A673 (cell line): ENCODE data around the gene FRMD5. TPM values are rescaled to one million over a fixed set of nuclear protein-coding genes. Genes with fewer than 3 reads are reported as not detected.

Experiments
- BruUV-seq: library from RNA; stranded (reverse); fragments of 400-500 nt; replicated peaks from 2 replicates; lab custom pipeline; 2021; lab: Mats Ljungman, UMichigan
- CTCF ChIA-PET: fragments of 300-600 bp; sonication (Branson Sonifier 250); formaldehyde crosslinking; loops from one replicate; lab custom pipeline; 2022; ENCODE audit warnings: antibody characterized with exemption; lab: Charles Lee
- POLR2A ChIA-PET: fragments of 300-600 bp; sonication (Branson Sonifier 250); formaldehyde crosslinking; loops from one replicate; lab custom pipeline; 2022; ENCODE audit warnings: antibody characterized with exemption; ENCODE audit not compliant: low non-redundant PET; lab: Charles Lee
- DNase-seq: peaks from one replicate; pipeline ENCODE4 v3.0.0-alpha.2; 2015; ENCODE audit warnings: low spot score
- H3K27ac ChIP-seq: fragments of 200-600 bp; sonication (generic); 2 replicates; pipeline ENCODE4 v1.5.1; 2016; ENCODE audit warnings: mixed run types, low read depth, mild to moderate bottlenecking, mixed read lengths, antibody characterized with exemption, low read length; ENCODE audit not compliant: poor library complexity, severe bottlenecking
- H3K27me3 ChIP-seq: fragments of 200-600 bp; sonication (generic); replicated peaks from 2 replicates; pipeline ENCODE4 v1.6.1; 2017; ENCODE audit warnings: mixed run types, low read depth, mild to moderate bottlenecking, mixed read lengths, antibody characterized with exemption, low read length; ENCODE audit not compliant: insufficient read depth, poor library complexity
- H3K36me3 ChIP-seq: fragments of 200-600 bp; sonication (generic); 2 replicates; pipeline ENCODE4 v1.6.1; 2016; ENCODE audit warnings: mixed run types, mild to moderate bottlenecking, mixed read lengths, antibody characterized with exemption, low read length; ENCODE audit not compliant: insufficient read depth, poor library complexity, severe bottlenecking
- H3K4me1 ChIP-seq: fragments of 200-600 bp; sonication (generic); 2 replicates; pipeline ENCODE4 v1.6.1; 2017; ENCODE audit warnings: mixed run types, mild to moderate bottlenecking, mixed read lengths, antibody characterized with exemption, low read length; ENCODE audit not compliant: insufficient read depth, poor library complexity, severe bottlenecking
- H3K4me3 ChIP-seq: fragments of 200-600 bp; sonication (generic); 2 replicates; pipeline ENCODE4 v1.5.1; 2016; ENCODE audit warnings: low read depth, mixed run types, mild to moderate bottlenecking, mixed read lengths, low read length; ENCODE audit not compliant: poor library complexity, severe bottlenecking
- H3K9me3 ChIP-seq: fragments of 200-600 bp; sonication (generic); 2 replicates; pipeline ENCODE4 v1.6.1; 2016; ENCODE audit warnings: mixed run types, low read depth, mild to moderate bottlenecking, mixed read lengths, antibody characterized with exemption, low read length; ENCODE audit not compliant: poor library complexity, severe bottlenecking
- CTCF ChIP-seq: fragments of 300-800, 200-600 bp; sonication (generic); conservative IDR thresholded peaks from 2 replicates; pipeline ENCODE4 v1.5.1; 2017; ENCODE audit warnings: low read depth, mild to moderate bottlenecking, antibody characterized with exemption, low read length, moderate library complexity, mixed read lengths
- EZH2 ChIP-seq: fragments of 200-600 bp; sonication (generic); IDR thresholded peaks from 2 replicates; pipeline ENCODE4 v1.6.1; 2017; ENCODE audit warnings: borderline replicate concordance, low read depth, mild to moderate bottlenecking, mixed read lengths, antibody characterized with exemption, low read length; ENCODE audit not compliant: poor library complexity, severe bottlenecking
- intact Hi-C: fragments of 100-400 bp; cut with micrococcal nuclease; formaldehyde crosslinking; loops from one replicate; pipeline ENCODE4 v1.10.0; 2022; ENCODE audit not compliant: unreplicated experiment
- total RNA-seq: library from RNA; stranded (reverse); gene quantifications from 2 replicates; pipeline ENCODE4 v1.2.3, GENCODE V29; 2021

The FRMD5 gene
- total RNA-seq, 1 experiment from 2014 or later: 2.6 TPM

DNA sequence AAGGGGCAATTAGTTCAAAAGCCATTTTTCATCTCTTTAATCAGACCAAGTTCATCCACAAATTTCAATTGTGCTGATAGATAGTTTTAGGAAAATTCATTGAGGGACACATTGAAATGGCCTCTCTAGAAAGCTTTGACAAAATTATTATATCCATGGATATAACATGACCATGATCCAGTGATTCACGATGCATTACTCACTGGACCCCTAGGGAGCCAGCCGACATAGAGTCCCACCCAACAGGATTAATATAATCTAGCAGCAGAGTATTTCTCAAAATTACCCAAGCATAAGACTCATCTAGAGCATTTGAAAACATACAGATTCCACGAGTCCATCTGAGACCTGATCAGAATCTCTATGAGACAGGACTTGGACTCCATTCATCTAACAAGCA lies 100.3 kb downstream of the FRMD5 start:
- Histone ChIP-seq H3K27me3 (no peaks in the 10 kb centered on the region), H3K4me3 (no peak overlapping the region), H3K4me1 (no peaks in the 10 kb centered on the region), H3K9me3 (no peaks in the 10 kb centered on the region), H3K27ac (no peak overlapping the region), H3K36me3 (no peaks in the 10 kb centered on the region)
- BruUV-seq: no TSS peak
- intact Hi-C loops: no loop called here
- TF ChIP-seq EZH2: no peak
- TF ChIP-seq CTCF: no peak
- DNase-seq: peak; percentile 50
- CTCF ChIA-PET: no interaction called here
- POLR2A ChIA-PET: no interaction called here

DNA sequence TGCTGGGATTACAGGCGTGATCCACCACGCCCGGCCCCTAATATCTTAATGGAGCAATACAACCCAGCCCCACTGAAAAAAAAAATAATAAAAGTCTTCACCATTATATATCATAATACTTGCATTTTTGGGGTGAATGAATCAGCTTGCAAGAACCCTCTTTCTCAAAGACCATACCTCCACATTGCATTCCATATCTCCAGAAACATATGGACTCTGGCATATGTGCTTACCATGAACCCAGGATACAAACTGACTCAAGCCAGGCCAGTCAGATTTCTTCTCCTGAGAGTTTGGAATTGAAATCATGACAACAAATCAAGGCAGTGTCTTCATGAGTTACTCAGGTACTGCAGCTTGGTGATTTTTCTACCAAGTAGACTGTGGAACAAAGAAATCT lies 101.2 kb downstream of the FRMD5 start:
- Histone ChIP-seq H3K9me3 (no peaks in the 10 kb centered on the region), H3K4me3 (no peak overlapping the region), H3K27ac (no peak overlapping the region), H3K36me3 (no peaks in the 10 kb centered on the region), H3K27me3 (no peaks in the 10 kb centered on the region), H3K4me1 (no peaks in the 10 kb centered on the region)
- POLR2A ChIA-PET: no interaction called here
- TF ChIP-seq CTCF (no peak), EZH2 (no peak)
- intact Hi-C loops: no loop called here
- DNase-seq: no peak
- no TSS peak for BruUV-seq
- CTCF ChIA-PET: interaction anchor here (0.7 kb wide), 1 partner anchor 187 kb away, joined by 4 read pairs; no protein-coding TSS in a partner anchor

GRCh38 chr15:44092221-44092620 lies 102.8 kb downstream of the FRMD5 start:
- Histone ChIP-seq H3K9me3 (no peaks in the 10 kb centered on the region), H3K4me3 (no peak overlapping the region), H3K27ac (no peak overlapping the region), H3K36me3 (no peaks in the 10 kb centered on the region), H3K27me3 (no peaks in the 10 kb centered on the region), H3K4me1 (no peaks in the 10 kb centered on the region)
- ChIA-PET POLR2A (no interaction called here), CTCF (no interaction called here)
- intact Hi-C loops: no loop called here
- BruUV-seq: no TSS peak
- TF ChIP-seq EZH2: no peak
- no peak for TF ChIP-seq CTCF
- DNase-seq: peak; percentile 11
